GM12892 (cell line): ENCODE measurements around the gene RALB.

ENCODE experiments used
- POLR2A ChIP-seq: IDR thresholded peaks from 2 replicates; pipeline ENCODE4 v1.6.1; 2011; ENCODE audit warnings: low read depth, low read length, control low read depth
- POLR2AphosphoS5 ChIP-seq: IDR thresholded peaks from 2 replicates; pipeline ENCODE4 v1.6.1; 2011; ENCODE audit warnings: low read depth, low read length, control low read depth

DNA sequence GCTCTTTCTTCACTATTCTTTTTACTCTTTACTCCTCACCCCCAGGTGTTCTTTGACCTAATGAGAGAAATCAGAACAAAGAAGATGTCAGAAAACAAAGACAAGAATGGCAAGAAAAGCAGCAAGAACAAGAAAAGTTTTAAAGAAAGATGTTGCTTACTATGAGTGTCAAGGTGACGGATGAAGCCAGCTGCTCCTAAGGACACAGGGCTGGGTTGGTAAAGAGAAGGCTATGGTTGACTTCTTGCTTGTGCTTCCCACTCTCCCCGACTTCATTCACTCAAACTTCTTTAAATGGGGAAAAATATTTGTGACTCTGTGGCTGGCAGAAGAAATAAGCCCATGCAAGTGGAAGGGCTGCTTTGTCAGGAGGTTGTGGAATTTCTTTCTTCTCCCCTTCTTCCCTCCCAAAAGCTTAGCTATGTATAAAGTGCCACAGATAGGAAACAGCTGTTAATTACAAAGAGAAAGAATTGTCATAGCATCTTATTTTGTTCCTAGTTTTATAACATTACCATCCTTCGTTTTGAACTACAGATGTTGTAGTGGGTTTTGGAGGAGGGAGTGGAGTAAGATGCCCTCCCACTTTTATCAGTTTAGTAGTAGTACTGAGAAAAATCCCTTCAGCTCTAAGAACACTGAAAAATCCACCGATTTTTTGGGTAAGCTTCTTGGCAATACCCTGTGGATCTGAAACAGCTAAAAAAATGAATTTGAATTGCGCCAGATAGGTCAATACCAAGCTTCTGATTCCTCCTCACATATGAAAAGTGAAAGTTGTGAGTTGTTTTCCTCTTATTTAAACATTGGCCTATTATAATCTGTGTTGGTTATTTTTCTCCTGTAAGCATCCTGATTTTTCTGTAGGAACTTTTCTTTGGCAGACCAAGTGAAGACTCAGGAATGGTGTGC lies 40.7 kb downstream of the RALB start:
- TF ChIP-seq POLR2AphosphoS5: no peak
- TF ChIP-seq POLR2A: no peak
